ENCODE results near the gene RNU5D-1. TPM values are rescaled to one million over a fixed set of nuclear protein-coding genes. Genes with fewer than 3 reads are reported as not detected.

The RNU5D-1 gene
- total and polyA plus RNA-seq, 2 of the 13 experiments (the other 11 are each of a cell fraction or from before 2014, with no cell fraction given): 165 TPM; not detected in 1

DNA sequence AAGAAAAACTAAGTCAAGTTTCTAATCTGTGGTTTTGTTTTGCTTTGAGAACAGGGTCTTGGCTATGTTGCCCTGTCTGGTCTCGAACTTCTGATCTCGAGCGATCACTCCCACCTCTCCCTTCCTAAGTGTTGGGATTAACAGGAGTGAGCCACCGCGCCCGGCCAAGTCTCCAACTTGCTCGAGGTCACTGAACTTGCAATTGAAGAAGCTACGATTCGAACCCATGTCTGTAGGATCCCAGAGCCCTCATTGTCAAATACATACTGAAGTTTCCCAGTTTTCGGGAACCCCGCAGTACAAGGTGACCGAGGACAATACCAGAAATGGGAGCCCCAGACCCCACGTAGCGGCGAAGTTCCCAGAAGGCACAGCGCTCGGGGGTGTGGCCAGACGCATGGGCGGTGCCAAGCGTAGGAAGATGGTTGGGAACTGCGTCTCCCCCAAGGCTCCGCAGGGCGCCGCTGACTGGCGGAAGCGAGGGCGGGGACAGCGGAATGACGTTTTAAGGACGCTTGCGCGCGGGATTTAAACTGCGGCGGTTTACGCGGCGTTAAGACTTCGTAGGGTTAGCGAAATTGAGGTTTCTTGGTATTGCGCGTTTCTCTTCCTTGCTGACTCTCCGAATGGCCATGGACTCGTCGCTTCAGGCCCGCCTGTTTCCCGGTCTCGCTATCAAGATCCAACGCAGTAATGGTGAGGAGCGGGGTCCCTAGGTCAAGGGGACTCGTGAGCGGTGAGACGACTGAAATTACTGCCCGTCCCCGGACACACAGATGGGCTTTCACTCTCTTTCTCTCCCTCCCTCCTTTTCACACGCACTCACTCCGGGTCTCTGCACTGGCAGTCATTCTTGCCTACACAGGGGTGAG is 8.6 kb upstream of the RNU5D-1 start, which contains the start of gene KIF2C (continued):
- TF ChIP-seq POLR2AphosphoS5 (IDR thresholded peaks at IDR 0.05; ENCODE audit: low read depth, low read length) (peak; percentile 98), MAF1 (CRISPR knock-in tag; IDR thresholded peaks at IDR 0.05; ENCODE audit: borderline replicate concordance) (peak; percentile 50; the same call in 1 of the 2 replicates), ZNF782 (CRISPR knock-in tag; IDR thresholded peaks at IDR 0.05; ENCODE audit: borderline replicate concordance) (no peak), FOXO1 (CRISPR knock-in tag; IDR thresholded peaks at IDR 0.05) (no peak), THRA (CRISPR knock-in tag; IDR thresholded peaks at IDR 0.05; ENCODE audit: borderline replicate concordance) (peak; percentile 42; the same call in 1 of the 2 replicates), TEF (CRISPR knock-in tag; IDR thresholded peaks at IDR 0.05) (no peak), PAF1 (CRISPR knock-in tag; IDR thresholded peaks at IDR 0.05) (no peak), MLLT10 (CRISPR knock-in tag; IDR thresholded peaks at IDR 0.05) (no peak), TEAD2 (CRISPR knock-in tag; IDR thresholded peaks at IDR 0.05) (no peak), ZHX2 (IDR thresholded peaks at IDR 0.05; ENCODE audit: low read depth) (0 out of 2 replicates have a peak, but pooled peaks have one; percentile 59), ZHX2 (CRISPR knock-in tag; IDR thresholded peaks at IDR 0.05; ENCODE audit: borderline replicate concordance) (no peak)
- TF ChIP-seq, protein P1, sequence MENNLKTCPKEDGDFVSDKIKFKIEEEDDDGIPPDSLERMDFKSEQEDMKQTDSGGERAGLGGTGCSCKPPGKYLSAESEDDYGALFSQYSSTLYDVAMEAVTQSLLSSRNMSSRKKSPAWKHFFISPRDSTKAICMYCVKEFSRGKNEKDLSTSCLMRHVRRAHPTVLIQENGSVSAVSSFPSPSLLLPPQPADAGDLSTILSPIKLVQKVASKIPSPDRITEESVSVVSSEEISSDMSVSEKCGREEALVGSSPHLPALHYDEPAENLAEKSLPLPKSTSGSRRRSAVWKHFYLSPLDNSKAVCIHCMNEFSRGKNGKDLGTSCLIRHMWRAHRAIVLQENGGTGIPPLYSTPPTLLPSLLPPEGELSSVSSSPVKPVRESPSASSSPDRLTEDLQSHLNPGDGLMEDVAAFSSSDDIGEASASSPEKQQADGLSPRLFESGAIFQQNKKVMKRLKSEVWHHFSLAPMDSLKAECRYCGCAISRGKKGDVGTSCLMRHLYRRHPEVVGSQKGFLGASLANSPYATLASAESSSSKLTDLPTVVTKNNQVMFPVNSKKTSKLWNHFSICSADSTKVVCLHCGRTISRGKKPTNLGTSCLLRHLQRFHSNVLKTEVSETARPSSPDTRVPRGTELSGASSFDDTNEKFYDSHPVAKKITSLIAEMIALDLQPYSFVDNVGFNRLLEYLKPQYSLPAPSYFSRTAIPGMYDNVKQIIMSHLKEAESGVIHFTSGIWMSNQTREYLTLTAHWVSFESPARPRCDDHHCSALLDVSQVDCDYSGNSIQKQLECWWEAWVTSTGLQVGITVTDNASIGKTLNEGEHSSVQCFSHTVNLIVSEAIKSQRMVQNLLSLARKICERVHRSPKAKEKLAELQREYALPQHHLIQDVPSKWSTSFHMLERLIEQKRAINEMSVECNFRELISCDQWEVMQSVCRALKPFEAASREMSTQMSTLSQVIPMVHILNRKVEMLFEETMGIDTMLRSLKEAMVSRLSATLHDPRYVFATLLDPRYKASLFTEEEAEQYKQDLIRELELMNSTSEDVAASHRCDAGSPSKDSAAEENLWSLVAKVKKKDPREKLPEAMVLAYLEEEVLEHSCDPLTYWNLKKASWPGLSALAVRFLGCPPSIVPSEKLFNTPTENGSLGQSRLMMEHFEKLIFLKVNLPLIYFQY (CRISPR knock-in tag; IDR thresholded peaks at IDR 0.05; ENCODE audit: borderline replicate concordance): no peak
- TF ChIP-seq, protein P2, sequence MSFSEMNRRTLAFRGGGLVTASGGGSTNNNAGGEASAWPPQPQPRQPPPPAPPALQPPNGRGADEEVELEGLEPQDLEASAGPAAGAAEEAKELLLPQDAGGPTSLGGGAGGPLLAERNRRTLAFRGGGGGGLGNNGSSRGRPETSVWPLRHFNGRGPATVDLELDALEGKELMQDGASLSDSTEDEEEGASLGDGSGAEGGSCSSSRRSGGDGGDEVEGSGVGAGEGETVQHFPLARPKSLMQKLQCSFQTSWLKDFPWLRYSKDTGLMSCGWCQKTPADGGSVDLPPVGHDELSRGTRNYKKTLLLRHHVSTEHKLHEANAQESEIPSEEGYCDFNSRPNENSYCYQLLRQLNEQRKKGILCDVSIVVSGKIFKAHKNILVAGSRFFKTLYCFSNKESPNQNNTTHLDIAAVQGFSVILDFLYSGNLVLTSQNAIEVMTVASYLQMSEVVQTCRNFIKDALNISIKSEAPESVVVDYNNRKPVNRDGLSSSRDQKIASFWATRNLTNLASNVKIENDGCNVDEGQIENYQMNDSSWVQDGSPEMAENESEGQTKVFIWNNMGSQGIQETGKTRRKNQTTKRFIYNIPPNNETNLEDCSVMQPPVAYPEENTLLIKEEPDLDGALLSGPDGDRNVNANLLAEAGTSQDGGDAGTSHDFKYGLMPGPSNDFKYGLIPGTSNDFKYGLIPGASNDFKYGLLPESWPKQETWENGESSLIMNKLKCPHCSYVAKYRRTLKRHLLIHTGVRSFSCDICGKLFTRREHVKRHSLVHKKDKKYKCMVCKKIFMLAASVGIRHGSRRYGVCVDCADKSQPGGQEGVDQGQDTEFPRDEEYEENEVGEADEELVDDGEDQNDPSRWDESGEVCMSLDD (CRISPR knock-in tag; IDR thresholded peaks at IDR 0.05; ENCODE audit: borderline replicate concordance): peak; percentile 66; the same call in 1 of the 2 replicates

Measured in HepG2 (cell line).